ENCODE results near the gene RPL32.
"Not testable (repeated sequence)": the region's sequence is repeated elsewhere in the genome, so short reads cannot be mapped to it uniquely, and the experiment has no call there.

The RPL32 gene

GRCh38 chr3:12866836-12867235 lies 25.5 kb upstream of the RPL32 start:
- DNase-seq, result no peak

DNA sequence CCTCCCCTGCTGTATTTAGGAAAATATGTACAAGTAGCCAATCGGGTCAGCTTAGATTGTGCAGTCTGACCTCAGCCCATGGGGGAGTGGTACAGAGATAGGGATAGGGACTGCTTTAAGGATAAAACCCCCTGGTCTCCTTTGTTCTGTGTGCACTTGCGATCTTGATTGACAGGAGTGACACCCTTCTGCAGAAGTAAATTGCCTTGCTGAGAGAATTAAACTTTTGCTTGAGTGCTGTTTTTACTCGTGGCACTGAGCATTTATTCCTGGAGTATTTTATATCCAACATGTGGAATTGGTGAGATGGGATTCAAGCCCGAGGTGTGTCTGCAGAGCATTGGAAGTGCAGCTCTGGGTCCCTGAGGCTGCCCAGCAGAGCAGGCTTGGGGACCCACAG lies 23.9 kb upstream of the RPL32 start:
- no peak for DNase-seq

GRCh38 chr3:12862387-12862786 lies 21.0 kb upstream of the RPL32 start:
- no peak for DNase-seq

- DNase-seq, result no peak
Measured at GRCh38 chr3:12861611-12862010, 20.2 kb upstream of the RPL32 start.

GRCh38 chr3:12859840-12860239 lies 18.5 kb upstream of the RPL32 start:
- DNase-seq, result no peak

- DNase-seq, result no peak
Measured at GRCh38 chr3:12856626-12857025, 15.3 kb upstream of the RPL32 start.

DNA sequence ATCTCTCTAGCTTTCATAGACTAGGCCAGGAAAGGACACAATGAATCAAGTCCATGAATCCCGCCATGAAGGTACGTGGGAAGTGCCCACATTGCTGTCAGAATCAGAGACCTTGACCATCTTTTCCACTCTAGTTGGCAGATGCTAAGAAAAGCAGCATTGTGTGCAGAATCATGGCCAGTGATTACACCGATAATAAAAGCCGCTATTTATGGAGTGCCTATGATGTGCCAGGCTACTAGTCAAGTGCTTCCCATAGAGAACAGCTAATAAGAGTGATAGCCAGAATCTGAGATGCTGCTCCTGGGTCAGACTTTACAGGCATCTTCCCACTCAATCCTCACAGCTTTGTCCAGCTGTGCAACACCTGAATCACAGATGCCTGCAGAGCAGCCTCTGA lies 13.2 kb upstream of the RPL32 start:
- no peak for DNase-seq

GRCh38 chr3:12853847-12854246 lies 12.5 kb upstream of the RPL32 start:
- not testable (repeated sequence) for DNase-seq

DNA sequence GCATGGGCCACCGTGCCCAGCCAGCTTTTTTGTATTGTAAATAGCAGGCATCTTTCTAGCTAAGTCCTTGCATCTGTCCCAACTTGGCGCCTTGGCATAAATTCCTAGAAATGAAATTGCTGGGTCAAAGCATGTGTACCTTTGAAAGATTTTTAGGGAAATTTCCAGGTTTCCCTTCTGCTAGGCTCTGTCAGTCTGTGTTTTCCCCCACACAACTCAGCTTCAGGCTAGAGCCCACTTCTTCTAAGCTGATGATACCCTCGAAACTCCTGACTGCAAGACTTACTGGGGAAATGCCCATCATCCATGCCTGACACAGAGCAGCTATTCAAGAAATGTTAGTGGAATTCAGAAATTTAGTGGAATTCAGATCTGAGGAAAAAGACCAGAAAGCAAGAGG lies 10.8 kb upstream of the RPL32 start:
- DNase-seq, result no peak

- no peak for DNase-seq
Measured at GRCh38 chr3:12845811-12846210, 4.4 kb upstream of the RPL32 start.

DNA sequence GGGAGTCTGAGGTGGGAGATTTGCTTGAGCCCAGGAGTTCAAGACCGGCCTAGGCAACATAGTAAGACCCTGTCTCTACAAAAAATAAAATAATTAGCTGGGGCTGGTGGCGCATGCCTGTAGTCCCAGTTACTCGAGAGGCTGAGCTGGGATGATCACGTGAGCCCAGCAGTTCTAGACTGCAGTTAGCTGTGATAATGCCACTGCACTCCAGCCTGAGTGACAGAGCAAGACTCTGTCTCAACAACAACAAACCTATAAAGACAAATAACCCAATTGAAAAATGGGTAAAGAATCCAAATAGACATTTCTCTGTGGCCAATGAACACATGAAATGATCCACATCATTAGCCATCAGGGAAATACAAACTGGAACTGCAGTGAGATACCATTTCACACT lies 1.1 kb upstream of the RPL32 start:
- no peak for DNase-seq

DNA sequence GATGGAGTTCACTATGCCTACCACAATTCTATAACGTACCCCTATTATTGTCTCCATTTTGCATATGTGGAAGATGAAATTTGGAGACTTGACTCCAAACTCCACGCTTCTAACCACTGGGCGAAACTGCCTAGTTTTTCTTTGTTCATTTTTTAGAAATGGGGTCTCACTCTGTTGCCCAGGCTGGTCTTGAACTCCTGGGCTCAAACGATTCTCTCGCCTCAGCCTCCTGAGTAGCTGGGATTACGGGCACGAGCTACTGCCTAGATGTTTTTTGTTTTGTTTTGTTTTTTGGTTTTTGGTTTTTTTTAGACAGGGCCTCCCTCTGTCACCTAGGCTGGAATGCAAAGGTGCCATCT lies 584 bp upstream of the RPL32 start:
- no peak for DNase-seq

GRCh38 chr3:12840591-12841148 lies 695 bp downstream of the RPL32 start:
- DNase-seq, result no peak

GRCh38 chr3:12840148-12840547 lies 1.2 kb downstream of the RPL32 start:
- DNase-seq, result not testable (repeated sequence)

- DNase-seq, result no peak
Measured at GRCh38 chr3:12839156-12839946, 2.0 kb downstream of the RPL32 start.

DNA sequence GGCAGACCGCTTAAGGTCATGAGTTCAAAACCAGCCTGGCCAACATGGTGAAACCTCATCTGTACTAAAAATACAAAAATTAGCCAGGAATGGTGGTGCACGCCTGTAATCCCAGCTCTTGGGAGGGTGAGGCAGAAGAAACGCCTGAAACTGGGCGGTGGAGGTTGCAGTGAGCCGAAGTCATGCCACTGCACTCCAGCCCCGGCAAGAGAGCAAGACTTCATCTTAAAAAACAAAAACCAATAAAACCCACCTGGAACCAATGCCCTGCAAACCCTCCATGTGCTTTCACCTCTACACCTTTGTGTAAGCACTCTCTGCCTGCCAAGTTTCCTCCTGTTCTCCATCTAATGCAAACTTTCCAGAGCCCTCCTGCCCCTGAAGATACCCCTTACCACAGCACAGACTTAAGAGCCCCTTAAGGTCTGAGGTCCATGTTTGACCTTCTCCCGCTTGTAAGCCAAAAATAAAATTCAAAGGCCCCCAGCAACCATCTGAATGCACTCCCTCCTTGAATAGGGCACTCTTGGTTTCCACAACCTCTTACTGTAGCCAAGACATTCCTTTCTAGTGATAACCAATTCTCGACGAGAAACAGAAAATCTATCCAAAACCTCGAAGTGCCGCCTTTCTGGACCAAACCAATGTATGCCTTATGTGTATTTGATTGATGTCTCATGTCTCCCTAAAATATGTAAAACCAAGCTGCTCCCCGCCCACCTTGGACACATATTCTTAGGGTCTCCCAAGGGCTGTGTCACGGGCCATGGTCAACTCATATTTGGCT lies 3.0 kb downstream of the RPL32 start:
- no peak for DNase-seq

DNA sequence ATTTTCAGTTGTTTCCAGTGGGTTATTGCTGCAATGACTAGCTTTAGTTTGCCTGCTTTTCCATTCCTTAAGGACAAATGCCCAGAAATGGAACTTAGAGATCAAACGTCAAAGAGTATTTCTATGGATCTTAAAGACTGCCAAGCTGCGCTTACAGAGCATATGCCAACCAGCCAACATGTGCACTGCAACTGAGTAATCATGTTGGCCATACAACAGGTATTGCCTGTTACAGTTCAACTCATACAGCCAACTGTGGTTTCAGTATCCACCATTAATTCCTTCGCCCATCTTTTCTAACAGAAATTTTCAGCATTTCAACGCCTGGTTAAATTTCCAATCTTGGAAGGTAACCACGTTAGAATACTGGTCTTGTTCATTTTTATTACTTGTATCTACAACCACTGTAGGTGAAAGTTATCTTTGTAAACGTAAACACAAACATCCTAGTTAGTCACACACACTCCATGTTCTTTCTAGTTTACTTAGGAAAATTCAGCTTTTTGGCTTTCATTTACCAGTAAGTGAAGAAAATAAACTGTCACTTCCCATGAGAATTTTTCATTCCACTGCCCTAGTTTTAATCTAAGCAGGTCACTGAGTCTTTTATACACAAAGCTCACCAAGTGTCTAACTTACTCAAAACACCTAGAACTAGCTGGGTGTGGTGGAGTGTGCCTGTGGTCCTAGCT lies 3.9 kb downstream of the RPL32 start:
- no peak for DNase-seq

DNA sequence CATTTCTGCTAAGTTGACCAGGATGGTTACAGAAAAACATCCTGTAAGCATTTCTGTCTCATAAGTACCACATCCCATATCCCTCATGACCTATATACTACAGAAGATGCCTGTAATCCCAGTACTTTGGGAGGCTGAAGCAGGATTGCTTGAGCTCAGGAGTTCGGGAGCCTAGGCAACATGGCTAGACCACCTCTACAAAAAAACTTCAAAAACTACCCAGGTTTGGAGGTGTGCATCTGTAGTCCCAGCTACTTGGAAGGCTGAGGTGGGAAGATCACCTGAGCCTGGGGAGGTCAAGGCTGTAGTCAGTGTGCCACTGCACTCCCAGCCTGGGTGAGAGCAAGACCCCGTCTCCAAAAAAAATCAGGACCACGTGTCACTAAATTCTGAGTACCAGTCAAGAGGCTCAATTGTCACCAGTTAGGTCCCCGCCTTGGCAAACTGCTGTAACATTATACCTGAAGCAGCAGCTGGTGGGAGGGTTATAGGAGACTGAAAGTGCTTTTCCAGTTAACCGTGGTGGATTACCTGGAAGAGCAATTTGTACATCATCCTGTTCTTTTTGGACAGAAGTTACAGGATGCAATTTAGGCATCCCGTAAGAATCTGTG lies 6.2 kb downstream of the RPL32 start:
- no peak for DNase-seq

GRCh38 chr3:12833222-12834161 lies 7.9 kb downstream of the RPL32 start:
- no peak for DNase-seq

GRCh38 chr3:12832350-12833221 lies 8.8 kb downstream of the RPL32 start:
- no peak for DNase-seq

Measured in right forelimb (tissue), 1 donor.